Fibroblast of villous mesenchyme (primary cell): ENCODE measurements around the gene ATF7. TPM values are rescaled to one million over a fixed set of nuclear protein-coding genes. Genes with fewer than 3 reads are reported as not detected.

Source experiments
- DNase-seq: peaks from one replicate; pipeline ENCODE4 v3.0.0-alpha.2; 2010; ENCODE audit warnings: low read depth
- H3K4me3 ChIP-seq: 2 replicates; pipeline ENCODE4 v1.5.1; 2011; ENCODE audit warnings: low read depth, mild to moderate bottlenecking, low read length
- total RNA-seq: library from RNA; depleted of rRNA; stranded (reverse); fragments of >200 nt; gene quantifications from 2 replicates; pipeline ENCODE4 v1.2.3, GENCODE V29; 2012
- TF ChIP-seq, protein P1 (sequence below): IDR thresholded peaks from 2 replicates; pipeline ENCODE4 v1.5.1; 2012; ENCODE audit warnings: low read depth, mild to moderate bottlenecking, low read length; ENCODE audit not compliant: insufficient read depth

Gene ATF7
- total RNA-seq, 1 donor = 14.7 TPM

DNA sequence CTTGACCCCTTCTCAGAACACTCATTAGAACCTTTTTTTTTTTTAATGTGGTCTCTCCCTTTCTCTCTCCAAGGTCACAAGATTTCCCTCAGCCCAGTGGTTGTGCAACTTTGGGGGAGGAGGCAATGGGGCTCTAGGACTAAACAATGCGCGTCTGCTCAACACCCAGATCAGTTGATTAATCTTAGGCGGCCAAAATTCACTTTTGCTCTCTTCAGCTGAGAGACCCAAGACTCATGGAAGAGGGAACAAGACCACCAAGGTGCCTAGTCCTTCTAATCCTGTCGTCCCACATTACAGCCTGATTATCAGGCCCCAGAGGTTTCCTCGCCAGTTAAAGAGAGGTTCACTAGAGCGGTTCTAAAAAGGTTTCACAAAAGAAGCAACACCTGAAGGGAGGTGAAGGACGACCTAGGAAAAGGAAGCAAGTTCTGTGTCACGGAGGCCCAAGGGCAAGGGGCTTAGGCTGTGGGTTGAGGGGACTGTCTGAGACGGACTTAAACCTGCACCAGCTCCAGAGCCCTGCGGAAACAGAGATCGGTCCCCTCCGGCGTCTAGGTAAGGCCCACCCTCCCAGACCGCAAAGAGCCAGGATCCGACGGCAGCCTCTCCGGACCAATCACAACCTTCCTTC, 125.9 kb downstream of the ATF7 start:
- peak; percentile 96 for DNase-seq
- peak overlapping the region; percentile 85 for H3K4me3 ChIP-seq
- TF ChIP-seq, protein P1, sequence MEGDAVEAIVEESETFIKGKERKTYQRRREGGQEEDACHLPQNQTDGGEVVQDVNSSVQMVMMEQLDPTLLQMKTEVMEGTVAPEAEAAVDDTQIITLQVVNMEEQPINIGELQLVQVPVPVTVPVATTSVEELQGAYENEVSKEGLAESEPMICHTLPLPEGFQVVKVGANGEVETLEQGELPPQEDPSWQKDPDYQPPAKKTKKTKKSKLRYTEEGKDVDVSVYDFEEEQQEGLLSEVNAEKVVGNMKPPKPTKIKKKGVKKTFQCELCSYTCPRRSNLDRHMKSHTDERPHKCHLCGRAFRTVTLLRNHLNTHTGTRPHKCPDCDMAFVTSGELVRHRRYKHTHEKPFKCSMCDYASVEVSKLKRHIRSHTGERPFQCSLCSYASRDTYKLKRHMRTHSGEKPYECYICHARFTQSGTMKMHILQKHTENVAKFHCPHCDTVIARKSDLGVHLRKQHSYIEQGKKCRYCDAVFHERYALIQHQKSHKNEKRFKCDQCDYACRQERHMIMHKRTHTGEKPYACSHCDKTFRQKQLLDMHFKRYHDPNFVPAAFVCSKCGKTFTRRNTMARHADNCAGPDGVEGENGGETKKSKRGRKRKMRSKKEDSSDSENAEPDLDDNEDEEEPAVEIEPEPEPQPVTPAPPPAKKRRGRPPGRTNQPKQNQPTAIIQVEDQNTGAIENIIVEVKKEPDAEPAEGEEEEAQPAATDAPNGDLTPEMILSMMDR = no peak

DNA sequence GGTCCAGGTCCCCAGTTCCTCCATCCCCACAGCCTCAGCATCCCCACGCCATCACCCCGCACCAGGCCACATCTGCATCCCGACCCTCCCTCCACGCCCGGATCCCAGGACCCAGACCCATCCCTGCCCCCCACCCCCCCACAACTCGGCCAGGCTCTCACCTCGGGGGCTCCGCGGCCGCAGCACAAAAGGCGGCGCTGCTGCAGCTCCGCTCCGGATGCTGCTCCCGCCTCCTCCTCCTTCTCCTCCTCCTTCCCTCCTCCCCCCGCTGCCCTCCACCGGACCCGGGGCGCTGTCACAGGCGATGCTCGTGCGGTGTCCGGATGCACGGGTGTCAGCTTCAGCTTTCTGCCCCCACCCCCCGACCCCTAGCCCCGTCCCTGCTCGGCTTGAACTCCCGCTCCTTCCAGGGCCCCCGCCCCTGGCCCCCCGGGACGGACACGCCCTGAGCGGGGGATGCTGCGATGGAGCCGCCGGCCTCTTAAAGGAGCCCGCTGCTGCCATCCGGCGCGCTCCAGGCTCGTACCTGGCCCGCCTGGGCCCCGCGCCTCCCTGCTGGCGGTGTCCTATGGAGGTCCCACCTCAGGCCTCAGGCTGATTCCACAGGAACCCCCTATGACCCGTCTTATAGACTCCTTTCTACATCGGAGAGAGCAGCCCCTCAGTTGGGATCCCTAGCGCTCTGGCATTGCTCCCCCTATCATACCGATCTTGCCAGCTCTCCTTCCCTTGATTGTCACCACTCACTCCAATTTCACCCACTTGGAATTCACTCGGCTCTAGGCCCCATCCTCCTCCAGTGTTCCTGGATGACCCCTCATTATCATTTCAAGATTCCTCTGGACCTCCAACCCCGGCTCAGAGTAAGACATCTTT, 126.7 kb downstream of the ATF7 start, which contains the start of gene MAP3K12:
MAP3K12 (minus strand) TSS at position 193 of the 876 bp plus-strand sequence. CDS start 12,067 bp downstream, outside the sequence.
- peak; percentile 73 for DNase-seq
- peak within 1 kb of the TSS; percentile 85 for H3K4me3 ChIP-seq
- TF ChIP-seq, protein P1 = no peak

DNA sequence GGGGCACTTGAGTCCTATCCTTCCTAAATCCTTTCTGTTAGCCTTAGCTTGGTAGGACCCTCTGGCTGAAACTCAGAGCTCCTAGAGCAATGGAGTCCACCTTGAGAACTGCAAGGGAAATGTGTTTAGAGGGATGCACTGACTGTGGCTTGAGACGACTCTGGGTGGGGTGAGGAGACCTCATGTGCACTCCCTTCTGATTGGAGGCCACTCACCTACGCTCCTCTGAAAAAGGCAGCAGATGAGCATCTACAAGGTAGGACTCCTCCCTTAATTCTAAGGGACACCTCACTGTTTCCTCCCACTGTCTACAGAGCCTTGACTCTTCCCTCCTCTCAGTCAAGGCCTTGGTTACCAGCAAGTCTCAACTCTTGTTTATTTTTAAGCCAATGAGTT, 127.9 kb downstream of the ATF7 start:
- TF ChIP-seq, protein P1 = no peak
- no peak for DNase-seq
- H3K4me3 ChIP-seq = peak overlapping the region; percentile 85

DNA sequence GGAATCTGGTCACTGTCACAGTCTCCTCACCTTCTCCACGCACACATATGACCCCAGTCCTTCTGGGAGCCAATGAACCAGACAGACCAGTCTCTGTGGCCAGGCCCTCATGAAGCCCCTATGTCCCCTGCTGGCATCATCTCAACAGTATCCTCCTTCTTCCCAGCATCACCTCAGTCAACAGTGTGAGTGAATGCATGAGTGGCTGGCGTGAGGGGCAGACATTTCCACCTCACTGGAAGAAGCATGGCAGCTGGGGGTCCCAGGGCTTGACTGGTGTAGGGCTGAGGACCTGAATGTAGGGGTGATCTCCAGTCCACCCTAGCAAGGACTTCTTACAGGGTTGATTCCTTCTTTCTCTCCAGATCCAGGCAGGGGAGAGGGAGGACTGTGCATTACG, 128.7 kb downstream of the ATF7 start:
- TF ChIP-seq, protein P1 = no peak
- DNase-seq = no peak
- peak overlapping the region; percentile 45 for H3K4me3 ChIP-seq

DNA sequence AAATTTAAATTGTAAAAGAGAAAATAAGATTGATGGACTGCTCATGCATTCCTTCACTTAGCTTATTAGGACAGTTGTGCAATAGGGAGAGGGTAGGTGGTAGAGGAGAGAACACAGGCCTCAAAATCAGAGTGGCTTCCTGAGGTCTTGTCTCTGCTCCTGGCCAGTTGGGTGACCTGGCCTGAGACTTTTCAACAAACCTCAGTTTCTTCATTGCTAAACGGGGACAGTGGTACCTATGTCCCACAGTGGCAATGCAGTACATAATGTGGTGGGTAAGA, 129.5 kb downstream of the ATF7 start:
- TF ChIP-seq, protein P1 = no peak
- H3K4me3 ChIP-seq = peak overlapping the region; percentile 45
- DNase-seq = peak; percentile 59

DNA sequence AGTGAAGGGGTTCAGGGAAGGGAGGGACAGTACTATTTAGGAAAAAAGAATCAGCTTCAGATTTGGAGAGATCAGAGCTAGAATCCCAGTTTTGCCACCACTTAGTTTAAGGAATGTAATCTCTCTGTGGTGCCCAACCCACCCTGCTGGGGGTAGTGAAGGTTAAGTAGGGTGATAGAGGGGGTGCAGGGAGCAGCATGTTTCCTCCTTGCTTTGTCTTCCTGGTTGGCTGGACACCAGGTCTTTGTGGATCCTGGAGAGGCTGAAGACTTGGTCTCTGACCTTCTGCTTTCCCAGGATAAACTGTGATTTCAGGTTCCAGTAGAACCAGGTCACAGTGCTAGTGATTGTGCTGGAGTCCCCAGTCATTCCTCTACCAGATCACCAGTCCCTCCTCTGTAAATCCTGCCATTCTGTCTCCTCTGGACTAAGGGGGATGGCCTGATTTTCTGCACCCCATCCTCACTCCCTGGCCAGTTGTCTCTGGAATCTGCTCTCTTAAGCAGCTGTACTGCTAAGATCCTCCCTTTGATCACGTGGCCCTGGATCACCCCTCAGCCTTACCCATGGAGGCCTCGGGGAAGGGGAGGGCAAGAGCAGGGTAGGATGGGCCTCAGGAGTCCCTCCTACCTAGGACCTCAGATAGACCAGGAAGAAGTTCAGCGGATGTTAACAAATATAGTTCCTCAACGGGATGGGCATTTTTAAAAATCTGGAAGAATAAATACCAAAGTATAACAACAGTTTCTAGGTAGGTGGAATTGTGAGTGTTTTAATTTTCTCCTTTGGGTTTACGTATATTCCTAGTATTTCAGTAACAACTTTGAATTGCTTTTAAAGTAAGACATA, 130.1 kb downstream of the ATF7 start:
- DNase-seq = peak; percentile 93
- TF ChIP-seq, protein P1 = no peak
- H3K4me3 ChIP-seq = peak overlapping the region; percentile 45
